Measurements from ENCODE around the gene MAPK12. TPM values are rescaled to one million over a fixed set of nuclear protein-coding genes. Genes with fewer than 3 reads are reported as not detected.

MAPK12 gene
- total RNA-seq (2014; rRNA removed; shearing (Covaris generic)): 10.9 and 14.1 TPM in 2 replicates
- 12.7 and 16.5 TPM in 2 replicates for polyA plus RNA-seq (2015; cell fraction: cytosol; rRNA removed)
- polyA plus RNA-seq (2015; cell fraction: nucleus; rRNA removed): 101 and 111 TPM in 2 replicates

DNA sequence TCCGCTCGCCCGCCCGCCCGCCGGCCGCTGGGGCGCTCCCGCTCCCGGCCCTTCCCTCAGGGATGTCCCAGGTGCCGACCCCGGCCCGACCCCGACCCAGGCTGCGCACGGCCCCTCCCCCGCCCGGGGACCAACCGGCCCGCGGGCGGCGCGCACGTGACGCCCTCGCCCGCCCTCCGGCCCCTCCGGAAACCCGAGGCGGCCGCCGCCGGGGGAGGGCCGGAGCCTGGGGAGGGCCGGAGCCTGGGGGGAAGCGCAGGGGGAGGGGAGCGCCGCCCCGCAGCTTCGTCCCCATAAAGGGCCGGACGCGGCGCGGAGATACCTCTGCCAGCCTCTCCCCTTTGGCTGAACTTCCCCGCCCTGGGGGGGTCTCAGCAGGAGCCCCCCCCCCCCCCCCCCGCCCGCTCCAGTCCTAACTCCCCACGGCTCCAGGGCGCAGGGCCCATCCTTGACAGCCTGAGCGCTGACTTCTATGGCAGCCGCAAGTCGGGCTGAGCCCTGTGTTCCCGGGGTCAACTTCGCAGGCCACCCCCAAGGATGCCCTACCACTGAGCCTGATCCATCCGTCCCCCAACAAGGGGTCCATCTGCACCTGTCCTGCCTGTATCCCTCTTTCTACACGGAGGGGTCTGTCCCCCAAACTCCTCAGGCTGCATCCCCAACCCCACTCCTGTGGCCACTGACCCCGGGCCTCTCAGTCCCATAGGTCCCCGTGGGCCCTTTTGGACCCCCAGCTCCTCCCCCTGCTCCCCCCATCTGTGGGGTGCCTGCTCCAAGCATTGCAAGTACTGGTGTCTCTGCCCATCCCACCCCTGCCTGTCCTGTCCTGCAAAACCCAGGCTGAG lies at the start of gene MAPK12:
MAPK12 (minus strand) TSS at position 69 of the 845 bp plus-strand sequence. CDS start 174 bp downstream, outside the sequence.
- no peak for DNase-seq (ENCODE audit: low read depth, low spot score)
- in situ Hi-C loops (cut with HindIII; ENCODE audit: low pct_unique_long_range_greater_than_20kb, low sequenced_read_pairs): no loop called here

- in situ Hi-C loops (cut with HindIII; ENCODE audit: low pct_unique_long_range_greater_than_20kb, low sequenced_read_pairs): no loop called here
- no peak for DNase-seq (ENCODE audit: low read depth, low spot score)
These were observed 49.5 kb upstream of the MAPK12 start for GRCh38 chr22:50310949-50311444.

DNA sequence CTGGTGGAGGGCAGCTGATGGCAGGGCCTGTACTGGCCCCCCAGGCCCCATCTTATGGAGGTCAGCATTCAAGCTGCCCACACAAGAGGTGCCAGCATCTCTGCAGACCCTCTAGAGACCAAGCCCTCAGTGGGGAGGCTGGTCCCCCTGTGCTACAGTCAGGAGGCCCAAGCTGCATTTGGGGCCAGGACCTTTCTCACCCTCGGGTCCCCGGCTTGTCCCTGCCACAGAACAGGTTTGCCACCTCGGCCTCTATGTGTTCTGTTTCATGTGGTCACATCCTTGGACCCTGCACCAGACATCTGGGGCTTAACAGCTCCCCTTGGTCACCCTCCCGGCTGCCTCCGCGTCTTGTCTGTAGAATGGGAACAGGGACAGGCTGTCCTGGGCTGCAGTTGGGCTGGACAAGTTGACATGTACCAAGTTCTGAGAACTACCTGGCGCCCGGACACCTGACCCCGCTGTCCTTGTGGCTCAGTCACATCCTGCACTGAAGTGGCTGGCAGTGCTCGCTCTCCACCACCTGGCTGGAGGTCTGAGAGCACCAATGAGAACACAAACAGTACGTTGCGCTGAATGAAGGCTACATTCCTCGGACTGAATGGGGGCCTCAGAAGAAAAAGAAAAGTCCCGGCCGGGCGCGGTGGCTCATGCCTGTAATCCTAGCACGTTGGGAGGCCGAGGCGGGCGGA lies 48.7 kb upstream of the MAPK12 start:
- in situ Hi-C loops (cut with HindIII; ENCODE audit: low pct_unique_long_range_greater_than_20kb, low sequenced_read_pairs): no loop called here
- DNase-seq (ENCODE audit: low read depth, low spot score): no peak

GRCh38 chr22:50309601-50309991 lies 48.1 kb upstream of the MAPK12 start:
- in situ Hi-C loops (cut with HindIII; ENCODE audit: low pct_unique_long_range_greater_than_20kb, low sequenced_read_pairs): no loop called here
- no peak for DNase-seq (ENCODE audit: low read depth, low spot score)

- in situ Hi-C loops (cut with HindIII; ENCODE audit: low pct_unique_long_range_greater_than_20kb, low sequenced_read_pairs): no loop called here
- no peak for DNase-seq (ENCODE audit: low read depth, low spot score)
These were observed 47.6 kb upstream of the MAPK12 start for GRCh38 chr22:50308986-50309600.

DNA sequence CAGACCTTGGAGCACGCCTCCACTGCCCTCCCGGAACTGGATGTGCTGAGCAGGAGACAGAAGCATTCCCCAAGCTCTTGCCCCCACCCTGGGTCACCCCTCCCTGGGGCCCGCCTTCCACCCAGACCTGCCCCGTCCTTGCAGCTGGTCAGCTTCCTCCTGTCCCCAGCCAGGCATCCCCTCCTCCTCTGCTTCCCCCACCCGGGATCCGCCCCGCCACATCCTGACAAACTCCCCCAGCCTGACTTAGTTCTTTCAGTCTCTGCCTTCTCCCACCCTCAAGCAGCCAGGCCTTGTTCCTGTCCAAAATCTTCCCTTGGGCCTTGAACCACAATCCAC lies 47.1 kb upstream of the MAPK12 start:
- in situ Hi-C loops (cut with HindIII; ENCODE audit: low pct_unique_long_range_greater_than_20kb, low sequenced_read_pairs): no loop called here
- DNase-seq (ENCODE audit: low read depth, low spot score): peak; percentile 16

- no peak for DNase-seq (ENCODE audit: low read depth, low spot score)
- in situ Hi-C loops (cut with HindIII; ENCODE audit: low pct_unique_long_range_greater_than_20kb, low sequenced_read_pairs): no loop called here
These were observed 46.6 kb upstream of the MAPK12 start for GRCh38 chr22:50307890-50308596.

- DNase-seq (ENCODE audit: low read depth, low spot score): peak; percentile 72
- in situ Hi-C loops (cut with HindIII; ENCODE audit: low pct_unique_long_range_greater_than_20kb, low sequenced_read_pairs): no loop called here
These were observed 45.6 kb upstream of the MAPK12 start, which contains the start of gene PLXNB2 for GRCh38 chr22:50306753-50307749. Gene PLXNB2, minus strand, starts transcription at chr22:50307646. Its CDS starts 17,062 bp downstream, at chr22:50290584.

DNA sequence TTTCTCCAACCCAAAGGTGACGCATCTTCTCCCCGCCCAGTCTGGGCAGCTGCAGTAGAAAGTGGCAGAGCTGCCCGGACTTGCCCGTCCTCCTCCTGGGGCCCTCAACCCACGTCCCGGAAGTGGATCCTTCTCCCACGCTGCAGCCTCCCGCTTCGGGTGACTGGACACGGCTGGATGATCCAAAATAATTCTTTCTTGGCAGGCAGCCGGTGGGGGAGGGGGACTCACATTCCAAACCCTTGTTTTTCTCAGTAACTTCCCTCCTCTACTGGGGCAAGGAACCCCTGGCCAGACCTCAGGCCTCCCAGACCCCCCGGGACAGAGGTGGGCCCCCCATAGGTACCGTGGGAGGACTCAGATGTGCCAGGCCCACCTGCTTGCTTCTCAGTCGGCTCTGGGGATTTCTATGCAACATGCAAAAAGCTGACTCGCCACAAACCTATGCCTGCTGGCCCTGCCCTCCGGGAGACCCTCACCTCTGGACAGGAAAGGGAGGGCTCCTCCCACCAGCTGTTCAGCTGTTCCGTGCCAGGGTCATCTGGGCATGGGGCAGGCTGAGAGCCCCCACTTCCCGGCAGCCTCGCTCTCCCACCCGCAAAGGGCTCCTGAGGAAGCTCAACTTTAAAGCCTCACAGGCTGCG lies 44.6 kb upstream of the MAPK12 start:
- in situ Hi-C loops (cut with HindIII; ENCODE audit: low pct_unique_long_range_greater_than_20kb, low sequenced_read_pairs): no loop called here
- DNase-seq (ENCODE audit: low read depth, low spot score): peak; percentile 58

DNA sequence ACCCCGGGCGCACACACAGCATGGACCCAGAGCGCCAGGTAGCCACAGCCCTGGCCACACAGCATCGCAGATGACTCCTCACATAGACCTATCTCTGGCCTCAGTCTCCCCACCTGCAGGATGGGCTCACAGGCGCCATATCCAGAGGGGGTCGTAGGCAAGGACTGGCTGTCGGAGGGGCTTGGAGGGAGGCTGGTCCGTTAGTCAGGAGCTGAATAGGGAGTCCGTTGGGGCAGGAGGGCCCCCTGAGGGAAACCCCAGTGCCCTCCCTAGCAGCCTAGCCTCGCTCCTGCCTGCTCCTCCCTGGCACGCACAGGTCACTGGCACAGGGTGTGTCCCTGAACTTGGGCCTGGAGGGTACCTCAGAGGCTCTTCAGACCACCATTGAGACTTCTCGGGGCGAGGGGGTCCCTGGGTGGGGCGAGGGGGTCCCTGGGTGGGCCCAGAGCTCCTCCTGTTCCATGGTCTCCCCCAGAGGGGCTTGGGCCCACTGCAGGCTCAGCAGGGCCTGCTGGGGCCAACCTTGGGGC lies 44.0 kb upstream of the MAPK12 start:
- no peak for DNase-seq (ENCODE audit: low read depth, low spot score)
- in situ Hi-C loops (cut with HindIII; ENCODE audit: low pct_unique_long_range_greater_than_20kb, low sequenced_read_pairs): no loop called here

- no peak for DNase-seq (ENCODE audit: low read depth, low spot score)
- in situ Hi-C loops (cut with HindIII; ENCODE audit: low pct_unique_long_range_greater_than_20kb, low sequenced_read_pairs): no loop called here
These were observed 43.3 kb upstream of the MAPK12 start for GRCh38 chr22:50304528-50305392.

- no peak for DNase-seq (ENCODE audit: low read depth, low spot score)
- in situ Hi-C loops (cut with HindIII; ENCODE audit: low pct_unique_long_range_greater_than_20kb, low sequenced_read_pairs): no loop called here
These were observed 42.5 kb upstream of the MAPK12 start for GRCh38 chr22:50303848-50304527.

DNA sequence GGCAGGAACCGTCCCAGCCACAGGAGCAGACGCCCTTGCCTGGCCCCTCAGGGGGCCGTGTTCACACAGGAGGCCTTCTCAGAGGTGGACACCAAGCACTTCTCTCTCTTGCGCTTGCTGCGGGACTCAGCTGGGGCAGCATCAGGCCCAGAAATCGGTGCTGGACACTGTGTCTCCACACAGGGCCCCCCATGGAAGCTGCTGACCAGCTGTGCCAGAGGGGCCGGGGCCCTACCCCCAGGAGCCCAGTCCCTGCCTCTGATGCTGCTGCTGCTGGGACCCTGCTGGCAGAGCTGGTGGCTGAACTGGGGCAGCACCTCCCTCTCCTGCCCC lies 42.0 kb upstream of the MAPK12 start:
- in situ Hi-C loops (cut with HindIII; ENCODE audit: low pct_unique_long_range_greater_than_20kb, low sequenced_read_pairs): no loop called here
- no peak for DNase-seq (ENCODE audit: low read depth, low spot score)

- DNase-seq (ENCODE audit: low read depth, low spot score): no peak
- in situ Hi-C loops (cut with HindIII; ENCODE audit: low pct_unique_long_range_greater_than_20kb, low sequenced_read_pairs): no loop called here
These were observed 41.1 kb upstream of the MAPK12 start for GRCh38 chr22:50302564-50302963.

All from SK-MEL-5 (cell line).